ENCODE measurements around the gene SENP5.

GRCh38 chr3:196837819-196838420 is 29.8 kb upstream of the SENP5 start:
- peak; percentile 92 for TF ChIP-seq CTCF (IDR thresholded peaks at IDR 0.05; ENCODE audit: low read depth, low read length)
- no peak for TF ChIP-seq POLR2A (IDR thresholded peaks at IDR 0.05; ENCODE audit: extremely low read depth, insufficient read length)
- 0 out of 2 replicates have a peak, but pooled peaks have one; percentile 31 for TF ChIP-seq MYC (IDR thresholded peaks at IDR 0.05; ENCODE audit: low read depth, low read length)
- 0 out of 2 replicates have a peak, but pooled peaks have one; percentile 17 for TF ChIP-seq MAX (IDR thresholded peaks at IDR 0.05; ENCODE audit: low read depth, low read length)
